Keratinocyte (primary cell): ENCODE measurements around the gene FAM186B.

Experiments used
- EZH2 ChIP-seq: IDR thresholded peaks from one replicate; pipeline ENCODE4 v1.6.1; 2012; ENCODE audit warnings: inconsistent platforms, mild to moderate bottlenecking, low read length, moderate library complexity
- TF ChIP-seq, protein P1 (sequence below), 3 experiments: IDR thresholded peaks in 1 of 3; conservative IDR thresholded peaks in 1 of 3; optimal IDR thresholded peaks in 1 of 3; 2 replicates in 2 of 3; 3 replicates in 1 of 3; pipeline versions ENCODE3 to v1.5.1; 2011; ENCODE audit warnings: low read length in 3 of 3, mild to moderate bottlenecking in 3 of 3, moderate library complexity in 2 of 3, control low read depth in 1 of 3, inconsistent platforms in 1 of 3; ENCODE audit not compliant: insufficient read depth in 2 of 3; ENCODE audit errors: extremely low read depth in 1 of 3

- TF ChIP-seq, protein P1, sequence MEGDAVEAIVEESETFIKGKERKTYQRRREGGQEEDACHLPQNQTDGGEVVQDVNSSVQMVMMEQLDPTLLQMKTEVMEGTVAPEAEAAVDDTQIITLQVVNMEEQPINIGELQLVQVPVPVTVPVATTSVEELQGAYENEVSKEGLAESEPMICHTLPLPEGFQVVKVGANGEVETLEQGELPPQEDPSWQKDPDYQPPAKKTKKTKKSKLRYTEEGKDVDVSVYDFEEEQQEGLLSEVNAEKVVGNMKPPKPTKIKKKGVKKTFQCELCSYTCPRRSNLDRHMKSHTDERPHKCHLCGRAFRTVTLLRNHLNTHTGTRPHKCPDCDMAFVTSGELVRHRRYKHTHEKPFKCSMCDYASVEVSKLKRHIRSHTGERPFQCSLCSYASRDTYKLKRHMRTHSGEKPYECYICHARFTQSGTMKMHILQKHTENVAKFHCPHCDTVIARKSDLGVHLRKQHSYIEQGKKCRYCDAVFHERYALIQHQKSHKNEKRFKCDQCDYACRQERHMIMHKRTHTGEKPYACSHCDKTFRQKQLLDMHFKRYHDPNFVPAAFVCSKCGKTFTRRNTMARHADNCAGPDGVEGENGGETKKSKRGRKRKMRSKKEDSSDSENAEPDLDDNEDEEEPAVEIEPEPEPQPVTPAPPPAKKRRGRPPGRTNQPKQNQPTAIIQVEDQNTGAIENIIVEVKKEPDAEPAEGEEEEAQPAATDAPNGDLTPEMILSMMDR (optimal IDR thresholded peaks at IDR 0.05 in 1 of 3, IDR thresholded peaks at IDR 0.05 in 1 of 3, conservative IDR thresholded peaks at IDR 0.05 in 1 of 3; ENCODE audit: extremely low read depth in 1 of 3, insufficient read depth in 2 of 3, low read length in 3 of 3) = no peak
- no peak for TF ChIP-seq EZH2
Measured at GRCh38 chr12:49643135-49643534, 37.7 kb upstream of the FAM186B start.
